Fibroblast of lung (primary cell): ENCODE results near the gene EFNA5. TPM values are rescaled to one million over a fixed set of nuclear protein-coding genes. Genes with fewer than 3 reads are reported as not detected.

Experiments used
- DNase-seq, 2 donors: peaks; one replicate each; pipeline versions ENCODE4 v3.0.0 to v3.0.0-alpha.2; 2010; ENCODE audit warnings: low read depth in 2 of 2
- H2AFZ ChIP-seq: 2 replicates; pipeline ENCODE4 v1.5.1; 2012; ENCODE audit warnings: low read length, control low read depth, inconsistent platforms
- H3K27ac ChIP-seq: 2 replicates; pipeline ENCODE4 v1.5.1; 2011; ENCODE audit warnings: low read length, control low read depth; ENCODE audit not compliant: insufficient read depth
- H3K27me3 ChIP-seq: 2 replicates; pipeline ENCODE4 v1.5.1; 2011; ENCODE audit warnings: mild to moderate bottlenecking, low read length; ENCODE audit not compliant: control insufficient read depth, insufficient read depth
- H3K36me3 ChIP-seq: 2 replicates; pipeline ENCODE4 v1.5.1; 2011; ENCODE audit warnings: low read length; ENCODE audit not compliant: control insufficient read depth, insufficient read depth
- H3K4me1 ChIP-seq: 2 replicates; pipeline ENCODE4 v1.5.1; 2011; ENCODE audit warnings: low read length; ENCODE audit not compliant: control insufficient read depth, insufficient read depth; ENCODE audit errors: extremely low read depth
- H3K4me2 ChIP-seq: 2 replicates; pipeline ENCODE4 v1.5.1; 2011; ENCODE audit warnings: low read length, control low read depth; ENCODE audit not compliant: insufficient read depth; ENCODE audit errors: extremely low read depth
- H3K4me3 ChIP-seq, 4 experiments: fragments of 200-600 bp in 1 of 4; sonication (generic) in 1 of 4; replicated peaks in 1 of 4; 2 replicates each; pipeline ENCODE4 v1.5.1; 2011 to 2016; ENCODE audit warnings: low read length in 4 of 4, low read depth in 3 of 4, mild to moderate bottlenecking in 3 of 4, control low read depth in 2 of 4, inconsistent platforms in 1 of 4, mixed read lengths in 1 of 4; ENCODE audit not compliant: insufficient read depth in 1 of 4; ENCODE audit errors: control extremely low read depth in 1 of 4
- H3K79me2 ChIP-seq: 2 replicates; pipeline ENCODE4 v1.5.1; 2012; ENCODE audit warnings: mild to moderate bottlenecking, low read length, inconsistent platforms; ENCODE audit not compliant: control insufficient read depth, insufficient read depth
- H3K9ac ChIP-seq: 2 replicates; pipeline ENCODE4 v1.5.1; 2011; ENCODE audit warnings: mild to moderate bottlenecking, low read length, control low read depth; ENCODE audit not compliant: insufficient read depth
- H3K9me3 ChIP-seq: 2 replicates; pipeline ENCODE4 v1.5.1; 2012; ENCODE audit warnings: low read depth, low read length; ENCODE audit not compliant: control insufficient read depth, insufficient read depth
- H4K20me1 ChIP-seq: 2 replicates; pipeline ENCODE4 v1.5.1; 2011; ENCODE audit warnings: low read length; ENCODE audit not compliant: control insufficient read depth, insufficient read depth; ENCODE audit errors: extremely low read depth
- CTCF ChIP-seq, 2 donors: IDR thresholded peaks in 1 of 2; conservative IDR thresholded peaks in 1 of 2; 1 replicate in 1 of 2; 2 replicates in 1 of 2; pipeline ENCODE4 v1.5.1; 2011 to 2012; ENCODE audit warnings: low read length in 2 of 2, control low read depth in 1 of 2, inconsistent platforms in 1 of 2, low read depth in 1 of 2, mild to moderate bottlenecking in 1 of 2
- EZH2 ChIP-seq: IDR thresholded peaks from 2 replicates; pipeline ENCODE4 v1.5.1; 2012; ENCODE audit warnings: low read length, control low read depth, mild to moderate bottlenecking; ENCODE audit errors: missing control alignments
- polyA plus RNA-seq, 2 donors: library from polyadenylated mRNA; depleted of rRNA in 1 of 2; stranded (reverse) in 1 of 2; unstranded in 1 of 2; fragments of >200 nt; gene quantifications; 2 replicates each; pipeline ENCODE4 v1.2.1, GENCODE V29; 2011 to 2012; ENCODE audit warnings: missing spikeins in 1 of 2
- total RNA-seq: library from RNA; depleted of rRNA; stranded (reverse); fragments of >200 nt; gene quantifications from 2 replicates; pipeline ENCODE4 v1.2.1, GENCODE V29; 2014

Gene EFNA5
- total and polyA plus RNA-seq, 2 donors (not counting 1 experiment from before 2014, with no cell fraction given): 3.5 to 3.7 TPM

DNA sequence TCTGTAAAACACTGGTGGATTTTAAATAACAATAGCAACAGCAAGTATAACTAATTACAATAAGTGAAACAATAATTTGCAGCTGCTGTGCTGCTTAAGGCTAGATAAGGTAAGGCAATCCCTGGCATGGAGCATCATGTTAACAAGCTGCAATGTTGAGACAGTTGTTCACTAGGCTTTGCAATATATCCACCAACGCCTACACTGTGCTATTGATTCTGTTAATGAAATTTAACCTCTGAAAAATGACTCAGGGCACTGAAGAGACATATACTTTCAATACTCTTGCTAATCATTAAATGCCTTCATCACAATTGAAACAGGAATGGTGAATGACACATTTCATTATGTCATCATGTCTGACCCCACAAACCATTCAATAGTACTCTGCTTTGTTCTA lies 255.0 kb downstream of the EFNA5 start:
- H3K4me2 ChIP-seq: no peak overlapping the region
- no peaks in the 10 kb centered on the region for H3K36me3 ChIP-seq
- no peaks in the 10 kb centered on the region for H4K20me1 ChIP-seq
- no peaks in the 10 kb centered on the region for H3K79me2 ChIP-seq
- no peak overlapping the region for H2AFZ ChIP-seq
- no peak overlapping the region for H3K9ac ChIP-seq
- no peak overlapping the region for H3K27ac ChIP-seq
- no peak for DNase-seq
- no peak overlapping the region for H3K4me3 ChIP-seq
- TF ChIP-seq CTCF (conservative IDR thresholded peaks at IDR 0.05 in 1 of 2, IDR thresholded peaks at IDR 0.05 in 1 of 2; ENCODE audit: low read depth in 1 of 2, low read length in 2 of 2) (no peak), EZH2 (no peak)
- no peaks in the 10 kb centered on the region for H3K9me3 ChIP-seq
- no peaks in the 10 kb centered on the region for H3K27me3 ChIP-seq
- H3K4me1 ChIP-seq: peaks cover 2% of the 10 kb centered on the region

DNA sequence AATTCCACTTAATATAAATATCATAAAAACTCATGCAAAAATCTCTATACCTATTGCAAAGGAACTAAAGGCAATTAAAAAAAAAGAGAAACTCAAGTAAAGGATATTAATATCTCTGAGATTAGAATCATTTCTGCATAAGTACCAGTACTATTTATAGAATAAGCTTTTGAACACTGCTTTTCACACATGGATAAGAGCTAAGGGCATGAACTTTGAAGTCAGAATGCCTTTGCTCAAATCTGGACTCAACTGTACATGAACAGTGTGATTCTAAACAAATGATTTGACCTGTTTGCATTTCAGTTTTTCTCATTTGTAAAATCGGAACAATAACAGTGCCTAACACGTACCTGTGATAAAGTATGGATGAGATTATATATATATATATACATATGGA lies 255.9 kb downstream of the EFNA5 start:
- H3K36me3 ChIP-seq: no peaks in the 10 kb centered on the region
- H3K27me3 ChIP-seq: no peaks in the 10 kb centered on the region
- no peak overlapping the region for H3K4me3 ChIP-seq
- TF ChIP-seq EZH2 (no peak), CTCF (conservative IDR thresholded peaks at IDR 0.05 in 1 of 2, IDR thresholded peaks at IDR 0.05 in 1 of 2; ENCODE audit: low read depth in 1 of 2, low read length in 2 of 2) (no peak)
- peaks cover 2% of the 10 kb centered on the region for H3K4me1 ChIP-seq
- no peak for DNase-seq
- no peaks in the 10 kb centered on the region for H3K9me3 ChIP-seq
- H4K20me1 ChIP-seq: no peaks in the 10 kb centered on the region
- H3K79me2 ChIP-seq: no peaks in the 10 kb centered on the region
- no peak overlapping the region for H3K4me2 ChIP-seq
- no peak overlapping the region for H2AFZ ChIP-seq
- H3K9ac ChIP-seq: no peak overlapping the region
- no peak overlapping the region for H3K27ac ChIP-seq

GRCh38 chr5:107413754-107414153 lies 257.0 kb downstream of the EFNA5 start:
- Histone ChIP-seq H3K4me3 (no peak overlapping the region), H3K4me1 (peaks cover 2% of the 10 kb centered on the region), H3K4me2 (no peak overlapping the region), H3K9me3 (no peaks in the 10 kb centered on the region), H3K9ac (no peak overlapping the region), H2AFZ (no peak overlapping the region), H3K36me3 (no peaks in the 10 kb centered on the region), H3K27me3 (no peaks in the 10 kb centered on the region), H3K27ac (no peak overlapping the region), H3K79me2 (no peaks in the 10 kb centered on the region), H4K20me1 (no peaks in the 10 kb centered on the region)
- no peak for DNase-seq
- TF ChIP-seq EZH2 (no peak), CTCF (conservative IDR thresholded peaks at IDR 0.05 in 1 of 2, IDR thresholded peaks at IDR 0.05 in 1 of 2; ENCODE audit: low read depth in 1 of 2, low read length in 2 of 2) (no peak)
